Esophagus squamous epithelium (tissue), 5 donors: ENCODE results near the gene TARP.
"Not testable (repeated sequence)": the region's sequence is repeated elsewhere in the genome, so short reads cannot be mapped to it uniquely, and the experiment has no call there.

Experiments
- DNase-seq: peaks from one replicate; lab custom pipeline; 2025; lab: John Stamatoyannopoulos, UW
- H3K27ac ChIP-seq, 4 donors: fragments of 200-600 bp; sonication (generic); one replicate each; pipeline ENCODE4 v1.5.1; 2016 to 2019; ENCODE audit warnings: mild to moderate bottlenecking in 1 of 4
- H3K27me3 ChIP-seq, 4 donors: fragments of 200-600 bp; sonication (generic); 1 replicate in 3 of 4; 2 replicates in 1 of 4; pipeline versions ENCODE4 v1.5.1 to v1.6.0; 2017 to 2021; ENCODE audit warnings: antibody characterized with exemption in 1 of 4
- H3K36me3 ChIP-seq, 3 donors: fragments of 200-600 bp; sonication (generic); one replicate each; pipeline ENCODE4 v1.5.1; 2016 to 2019
- H3K4me1 ChIP-seq, 3 donors: fragments of 200-600 bp; sonication (generic); one replicate each; pipeline ENCODE4 v1.5.1; 2017 to 2019
- H3K4me3 ChIP-seq, 4 donors: fragments of 200-600 bp; sonication (generic); 1 replicate in 3 of 4; 2 replicates in 1 of 4; pipeline ENCODE4 v1.5.1; 2016 to 2019; ENCODE audit warnings: mild to moderate bottlenecking in 2 of 4, moderate library complexity in 1 of 4
- H3K9me3 ChIP-seq, 3 donors: fragments of 200-600 bp; sonication (generic); one replicate each; pipeline ENCODE4 v1.5.1; 2016 to 2019
- CTCF ChIP-seq, 6 experiments: fragments of 450-650 bp in 4 of 6; fragments of 200-600 bp in 2 of 6; sonication (generic) in 2 of 6; IDR thresholded peaks; one replicate each; pipeline ENCODE4 v1.5.1; 2016 to 2019; ENCODE audit warnings: antibody characterized with exemption in 6 of 6, mild to moderate bottlenecking in 4 of 6, moderate library complexity in 4 of 6
- POLR2A ChIP-seq, 4 donors: fragments of 450-650 bp; IDR thresholded peaks; one replicate each; pipeline ENCODE4 v1.6.1; 2017; ENCODE audit warnings: antibody characterized with exemption in 4 of 4, mild to moderate bottlenecking in 4 of 4, moderate library complexity in 3 of 4
- WGBS, 2 donors: methylation state at CpG; one replicate each; pipeline ENCODE4 v1.1.5; 2018; 5-methylcytosine and 5-hydroxymethylcytosine counted together
- intact Hi-C: fragments of 100-400 bp; cut with DNase I; formaldehyde crosslinking; loops from one replicate; pipeline ENCODE4 v1.15.0; 2022
- donor health status: DM: yes; HTN: yes; CAD: no.

The TARP gene

DNA sequence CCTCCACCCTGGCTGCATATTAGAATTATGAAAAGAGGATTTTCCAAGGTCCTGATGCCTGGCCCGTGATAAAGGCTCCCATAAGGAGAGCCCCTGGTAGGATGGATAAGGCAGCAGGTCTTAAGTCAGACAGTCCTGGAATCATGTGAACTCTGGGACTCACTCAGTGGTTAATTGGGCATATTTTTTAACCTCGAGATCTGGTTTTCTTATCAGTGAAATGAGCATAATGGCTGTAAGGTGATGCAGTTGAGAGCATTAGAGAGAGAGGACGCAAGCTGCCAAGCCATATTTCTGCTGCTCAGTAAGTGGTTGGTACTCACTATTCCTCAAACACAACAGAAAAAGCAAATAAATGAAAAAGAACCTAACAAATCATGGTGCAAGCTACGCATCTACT is 37.8 kb downstream of the TARP start:
- H3K9me3 ChIP-seq, result no peaks in the 10 kb centered on the region
- no peaks in the 10 kb centered on the region for H3K27me3 ChIP-seq
- intact Hi-C loops, result no loop called here
- TF ChIP-seq POLR2A (IDR thresholded peaks at IDR 0.05), result no peak
- no peak for TF ChIP-seq CTCF (IDR thresholded peaks at IDR 0.05)
- no peak for DNase-seq
- WGBS, 2 donors, result 70 to 86% methylated on average over 4 of the region's 4 CpGs
- no peaks in the 10 kb centered on the region for H3K4me1 ChIP-seq
- H3K27ac ChIP-seq, result no peak overlapping the region
- H3K36me3 ChIP-seq, result peaks cover 0 to 6% (median 0%) of the 10 kb centered on the region in 3 donors
- no peak overlapping the region for H3K4me3 ChIP-seq

GRCh38 chr7:38234759-38235158 is 38.7 kb downstream of the TARP start:
- H3K4me1 ChIP-seq, H3K27me3 ChIP-seq, H3K9me3 ChIP-seq, DNase-seq, H3K4me3 ChIP-seq, intact Hi-C loops, H3K27ac ChIP-seq: not testable (repeated sequence)
- WGBS, 2 donors, result 87 to 91% methylated on average over 9 to 11 of the region's 11 CpGs
- H3K36me3 ChIP-seq, result peaks cover 0 to 15% (median 0%) of the 10 kb centered on the region in 3 donors

DNA sequence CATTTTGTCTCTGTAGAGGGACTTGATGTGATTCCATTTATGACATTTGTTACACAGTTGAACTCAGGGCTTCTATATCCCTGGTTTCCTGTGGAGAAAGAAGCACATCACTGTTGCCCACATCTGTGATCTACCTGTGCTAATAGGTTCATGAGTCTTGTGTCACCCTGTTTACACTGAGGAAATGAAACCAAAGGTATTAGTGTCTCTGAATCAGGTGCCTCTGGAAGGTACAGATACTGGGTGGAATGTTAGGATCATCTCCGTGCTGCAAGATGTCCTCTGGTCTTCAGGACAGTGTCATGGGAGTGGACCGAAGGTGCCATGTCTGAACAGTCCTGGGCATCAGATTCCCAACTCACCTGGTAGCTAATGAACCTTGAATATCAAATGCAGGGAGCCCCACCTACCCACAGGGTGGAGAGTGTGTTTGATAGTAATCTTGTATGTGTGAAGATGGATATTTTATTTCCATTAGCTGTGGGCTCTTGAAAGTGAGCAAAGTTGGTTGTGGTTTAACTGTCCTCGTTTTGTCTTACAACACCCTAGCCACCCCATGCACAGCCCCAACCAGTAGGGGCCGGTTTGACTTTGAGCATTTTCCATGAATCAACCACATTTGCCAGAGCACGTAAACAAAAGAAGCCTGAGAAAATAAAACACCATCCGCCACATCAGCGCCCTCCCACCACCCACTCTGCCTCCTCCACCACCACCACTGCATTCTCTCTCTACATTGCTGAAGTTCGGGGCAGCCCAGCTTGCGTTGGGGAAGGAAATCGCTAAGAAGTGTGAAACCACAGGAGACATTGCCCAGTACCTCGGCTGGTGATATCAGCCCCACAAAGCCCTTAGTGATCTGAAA is 40.7 kb downstream of the TARP start:
- no peak for TF ChIP-seq POLR2A (IDR thresholded peaks at IDR 0.05)
- no peak for TF ChIP-seq CTCF (IDR thresholded peaks at IDR 0.05)
- intact Hi-C loops, result no loop called here
- Histone ChIP-seq H3K36me3 (peaks cover 0 to 35% (median 6%) of the 10 kb centered on the region in 3 donors), H3K27me3 (no peaks in the 10 kb centered on the region), H3K27ac (peak overlapping the region in 1 of 4 donors; percentile 31), H3K4me3 (no peak overlapping the region), H3K4me1 (no peaks in the 10 kb centered on the region), H3K9me3 (no peaks in the 10 kb centered on the region)
- DNase-seq, result no peak
- 56 to 60% methylated on average over 11 of the region's 11 CpGs for WGBS, 2 donors

DNA sequence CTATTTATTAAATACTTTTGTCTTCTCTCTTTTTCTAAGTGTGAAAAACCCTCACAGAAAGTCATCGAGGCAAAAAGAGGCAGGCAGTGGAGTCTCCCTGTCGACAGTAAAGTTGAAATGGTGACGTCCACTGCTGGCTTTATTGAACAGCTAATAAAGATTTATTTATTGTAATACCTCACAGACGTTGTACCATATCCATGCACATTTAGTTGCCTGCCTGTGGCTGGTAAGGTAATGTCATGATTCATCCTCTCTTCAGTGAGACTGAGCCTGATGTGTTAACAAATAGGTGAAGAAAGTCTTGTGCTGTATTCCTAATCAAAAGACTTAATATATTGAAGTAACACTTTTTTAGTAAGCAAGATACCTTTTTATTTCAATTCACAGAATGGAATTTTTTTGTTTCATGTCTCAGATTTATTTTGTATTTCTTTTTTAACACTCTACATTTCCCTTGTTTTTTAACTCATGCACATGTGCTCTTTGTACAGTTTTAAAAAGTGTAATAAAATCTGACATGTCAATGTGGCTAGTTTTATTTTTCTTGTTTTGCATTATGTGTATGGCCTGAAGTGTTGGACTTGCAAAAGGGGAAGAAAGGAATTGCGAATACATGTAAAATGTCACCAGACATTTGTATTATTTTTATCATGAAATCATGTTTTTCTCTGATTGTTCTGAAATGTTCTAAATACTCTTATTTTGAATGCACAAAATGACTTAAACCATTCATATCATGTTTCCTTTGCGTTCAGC is 43.4 kb downstream of the TARP start:
- no peaks in the 10 kb centered on the region for H3K27me3 ChIP-seq
- H3K9me3 ChIP-seq, result no peaks in the 10 kb centered on the region
- intact Hi-C loops, result no loop called here
- DNase-seq, result no peak
- H3K36me3 ChIP-seq, result peaks cover 0 to 47% (median 6%) of the 10 kb centered on the region in 3 donors
- H3K27ac ChIP-seq, result no peak overlapping the region
- WGBS, 2 donors, result 75 to 83% methylated on average over 6 of the region's 6 CpGs
- TF ChIP-seq CTCF (IDR thresholded peaks at IDR 0.05) (no peak), POLR2A (IDR thresholded peaks at IDR 0.05) (no peak)
- no peak overlapping the region for H3K4me3 ChIP-seq
- no peaks in the 10 kb centered on the region for H3K4me1 ChIP-seq

DNA sequence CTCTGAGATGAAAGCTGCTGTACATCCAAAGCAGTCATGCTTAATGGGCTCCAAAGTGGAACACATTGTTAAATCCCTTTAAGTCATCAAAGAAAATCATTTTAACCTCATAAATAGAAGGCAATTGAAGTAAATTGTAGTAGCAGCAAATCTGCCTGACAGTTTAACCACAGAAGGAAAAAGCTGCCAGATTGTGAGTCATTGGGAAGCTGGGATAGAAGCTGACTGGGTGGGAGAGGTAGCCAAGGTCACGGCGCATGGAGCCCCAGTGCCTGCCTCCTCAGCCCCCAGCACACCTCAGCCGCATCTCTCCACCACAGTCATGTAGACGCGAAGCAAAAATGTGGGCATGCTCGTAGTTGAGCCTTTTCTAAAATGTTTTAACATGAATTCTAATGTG is 44.0 kb downstream of the TARP start:
- TF ChIP-seq POLR2A (IDR thresholded peaks at IDR 0.05) (no peak), CTCF (IDR thresholded peaks at IDR 0.05) (no peak)
- Histone ChIP-seq H3K4me3 (no peak overlapping the region), H3K36me3 (peaks cover 0 to 47% (median 6%) of the 10 kb centered on the region in 3 donors), H3K27me3 (no peaks in the 10 kb centered on the region), H3K4me1 (no peaks in the 10 kb centered on the region), H3K9me3 (no peaks in the 10 kb centered on the region), H3K27ac (no peak overlapping the region)
- intact Hi-C loops, result no loop called here
- no peak for DNase-seq
- 88 to 91% methylated on average over 6 of the region's 6 CpGs for WGBS, 2 donors
